Stomach (tissue), 4 donors: ENCODE results near the gene R3HCC1L.

Experiments
- EP300 ChIP-seq: sonication (generic); formaldehyde crosslinking; IDR thresholded peaks from one replicate; pipeline ENCODE4 v1.6.1; 2017; ENCODE audit warnings: antibody characterized with exemption
- POLR2AphosphoS5 ChIP-seq, 3 donors: sonication (generic); formaldehyde crosslinking; IDR thresholded peaks; one replicate each; pipeline ENCODE4 v1.6.1; 2016; ENCODE audit warnings: antibody characterized with exemption in 3 of 3
- TF ChIP-seq, protein P1 (sequence below), 7 experiments: fragments of 450-650 bp in 4 of 7; fragments of 200-600 bp in 3 of 7; sonication (generic) in 3 of 7; IDR thresholded peaks; one replicate each; pipeline ENCODE4 v1.5.1; 2016 to 2019; ENCODE audit warnings: antibody characterized with exemption in 7 of 7, control low read depth in 2 of 7, mild to moderate bottlenecking in 1 of 7

DNA sequence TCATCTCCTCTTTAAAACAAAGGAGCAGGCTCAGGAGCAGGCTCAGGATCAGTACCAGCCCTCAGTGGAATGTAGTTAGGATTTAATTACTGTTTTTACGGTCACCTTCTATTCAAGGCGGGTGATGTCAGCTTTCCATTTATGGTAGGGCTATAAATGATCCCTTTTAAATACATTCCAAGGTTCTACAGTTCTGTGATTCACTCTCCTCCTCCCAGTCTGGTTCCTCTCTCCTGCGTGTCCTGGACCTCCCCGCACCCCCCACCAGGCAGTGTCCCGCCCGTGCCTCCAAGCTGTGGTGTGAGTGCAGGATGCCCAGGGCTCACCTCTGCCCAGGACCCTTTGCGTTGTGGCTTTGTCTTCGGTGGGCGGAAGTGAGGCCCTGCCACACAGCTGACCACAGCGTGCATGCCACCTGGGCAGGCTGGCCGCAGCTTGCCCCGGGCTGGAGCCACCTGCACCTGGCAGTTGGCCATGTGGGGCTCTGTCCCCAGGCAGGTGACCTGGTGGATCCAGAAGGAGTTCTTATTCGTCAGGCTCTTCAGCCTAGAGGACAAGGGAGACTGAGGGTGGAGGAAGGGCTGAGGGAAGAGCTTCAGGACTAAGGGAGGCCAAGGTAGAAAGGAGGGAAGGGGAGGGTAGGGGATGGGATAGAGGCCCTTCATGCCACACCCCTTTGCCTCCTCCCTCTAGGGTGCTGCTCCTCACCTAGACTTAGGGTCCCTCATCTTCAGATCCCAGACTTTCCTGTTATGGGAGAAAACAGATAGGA is 124.4 kb downstream of the R3HCC1L start:
- TF ChIP-seq, protein P1, sequence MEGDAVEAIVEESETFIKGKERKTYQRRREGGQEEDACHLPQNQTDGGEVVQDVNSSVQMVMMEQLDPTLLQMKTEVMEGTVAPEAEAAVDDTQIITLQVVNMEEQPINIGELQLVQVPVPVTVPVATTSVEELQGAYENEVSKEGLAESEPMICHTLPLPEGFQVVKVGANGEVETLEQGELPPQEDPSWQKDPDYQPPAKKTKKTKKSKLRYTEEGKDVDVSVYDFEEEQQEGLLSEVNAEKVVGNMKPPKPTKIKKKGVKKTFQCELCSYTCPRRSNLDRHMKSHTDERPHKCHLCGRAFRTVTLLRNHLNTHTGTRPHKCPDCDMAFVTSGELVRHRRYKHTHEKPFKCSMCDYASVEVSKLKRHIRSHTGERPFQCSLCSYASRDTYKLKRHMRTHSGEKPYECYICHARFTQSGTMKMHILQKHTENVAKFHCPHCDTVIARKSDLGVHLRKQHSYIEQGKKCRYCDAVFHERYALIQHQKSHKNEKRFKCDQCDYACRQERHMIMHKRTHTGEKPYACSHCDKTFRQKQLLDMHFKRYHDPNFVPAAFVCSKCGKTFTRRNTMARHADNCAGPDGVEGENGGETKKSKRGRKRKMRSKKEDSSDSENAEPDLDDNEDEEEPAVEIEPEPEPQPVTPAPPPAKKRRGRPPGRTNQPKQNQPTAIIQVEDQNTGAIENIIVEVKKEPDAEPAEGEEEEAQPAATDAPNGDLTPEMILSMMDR (IDR thresholded peaks at IDR 0.05): no peak
- no peak for TF ChIP-seq POLR2AphosphoS5 (IDR thresholded peaks at IDR 0.05)
- no peak for TF ChIP-seq EP300
